Lung (tissue), 12 donors: ENCODE data around the gene AP3S2. TPM values are rescaled to one million over a fixed set of nuclear protein-coding genes. Genes with fewer than 3 reads are reported as not detected.

Experiments used
- ATAC-seq: fragments of 200-7000 bp; cut with Tn5 transposase; one replicate; pipeline ENCODE4 v1.9.1; 2020; ENCODE audit warnings: moderate number of reproducible peaks; ENCODE audit not compliant: insufficient read depth, low FRiP score
- DNase-seq, 3 donors: peaks; one replicate each; pipeline ENCODE4 v3.0.0-alpha.2; 2013 to 2017
- H3K27ac ChIP-seq, 2 donors: one replicate each; pipeline ENCODE4 v1.5.1; 2013; ENCODE audit warnings: mild to moderate bottlenecking in 2 of 2, moderate library complexity in 2 of 2, control low read depth in 1 of 2, inconsistent platforms in 1 of 2, low read depth in 1 of 2, low read length in 1 of 2
- H3K27me3 ChIP-seq, 3 donors: one replicate each; pipeline ENCODE4 v1.5.1; 2013; ENCODE audit warnings: low read length in 2 of 3; ENCODE audit not compliant: control insufficient read depth in 3 of 3, insufficient read depth in 3 of 3
- H3K36me3 ChIP-seq, 4 donors: one replicate each; pipeline ENCODE4 v1.5.1; 2013; ENCODE audit warnings: low read length in 4 of 4, mild to moderate bottlenecking in 1 of 4, moderate library complexity in 1 of 4; ENCODE audit not compliant: control insufficient read depth in 4 of 4, insufficient read depth in 4 of 4
- H3K4me1 ChIP-seq, 5 donors: one replicate each; pipeline ENCODE4 v1.5.1; 2013; ENCODE audit warnings: low read length in 5 of 5, mild to moderate bottlenecking in 2 of 5, moderate library complexity in 1 of 5; ENCODE audit not compliant: control insufficient read depth in 5 of 5, insufficient read depth in 5 of 5
- H3K4me3 ChIP-seq: one replicate; pipeline ENCODE4 v1.5.1; 2013; ENCODE audit warnings: mild to moderate bottlenecking, control low read depth, moderate library complexity
- H3K9ac ChIP-seq, 2 donors: one replicate each; pipeline ENCODE4 v1.5.1; 2013; ENCODE audit warnings: low read length in 2 of 2, control low read depth in 1 of 2; ENCODE audit not compliant: insufficient read depth in 1 of 2
- H3K9me3 ChIP-seq, 4 donors: one replicate each; pipeline ENCODE4 v1.5.1; 2013; ENCODE audit warnings: low read length in 3 of 4, mild to moderate bottlenecking in 1 of 4, moderate library complexity in 1 of 4; ENCODE audit not compliant: control insufficient read depth in 4 of 4, insufficient read depth in 3 of 4
- WGBS, 2 donors: extraction: QIAGEN DNeasy Blood & Tissue Kit; methylation state at CpG; one replicate each; pipeline ENCODE4 v1.1.7; 2013; 5-methylcytosine and 5-hydroxymethylcytosine counted together
- polyA plus RNA-seq, 2 donors: library from polyadenylated mRNA; stranded (reverse); fragments of 200-250 nt; gene quantifications; one replicate each; pipeline ENCODE4 v1.2.1, GENCODE V29; 2013
- total RNA-seq, 2 donors: library from RNA; depleted of rRNA in 1 of 2; stranded (reverse); fragments of >200 nt in 1 of 2; gene quantifications; one replicate each; pipeline ENCODE4 v1.2.1, GENCODE V29; 2014 to 2021
- TF ChIP-seq, protein P1 (sequence below): IDR thresholded peaks from 2 replicates; pipeline ENCODE4 v1.5.1; 2012; ENCODE audit warnings: mild to moderate bottlenecking; ENCODE audit errors: control extremely low read depth, extremely low read depth
- donor health status: control.
- donor health status: control.
- donor health status: Bipolar disorder and iron deficiency.
- donor health status: healthy.
- donor health status: DM: yes; HTN: yes; CAD: no.

The AP3S2 gene
- total and polyA plus RNA-seq, 4 donors, result 9.9 to 31.8 (median 25.9) TPM

GRCh38 chr15:89903015-89903857, 9.4 kb upstream of the AP3S2 start:
- no peak for DNase-seq
- no peak for ATAC-seq
- no peak overlapping the region for H3K9ac ChIP-seq
- peaks cover 6 to 39% (median 19%) of the 10 kb centered on the region in 4 donors for H3K36me3 ChIP-seq
- WGBS, 2 donors, result 95 to 97% methylated on average over 14 to 15 of the region's 15 CpGs
- H3K4me3 ChIP-seq, result no peak overlapping the region
- no peaks in the 10 kb centered on the region for H3K4me1 ChIP-seq
- no peak overlapping the region for H3K27ac ChIP-seq
- TF ChIP-seq, protein P1, sequence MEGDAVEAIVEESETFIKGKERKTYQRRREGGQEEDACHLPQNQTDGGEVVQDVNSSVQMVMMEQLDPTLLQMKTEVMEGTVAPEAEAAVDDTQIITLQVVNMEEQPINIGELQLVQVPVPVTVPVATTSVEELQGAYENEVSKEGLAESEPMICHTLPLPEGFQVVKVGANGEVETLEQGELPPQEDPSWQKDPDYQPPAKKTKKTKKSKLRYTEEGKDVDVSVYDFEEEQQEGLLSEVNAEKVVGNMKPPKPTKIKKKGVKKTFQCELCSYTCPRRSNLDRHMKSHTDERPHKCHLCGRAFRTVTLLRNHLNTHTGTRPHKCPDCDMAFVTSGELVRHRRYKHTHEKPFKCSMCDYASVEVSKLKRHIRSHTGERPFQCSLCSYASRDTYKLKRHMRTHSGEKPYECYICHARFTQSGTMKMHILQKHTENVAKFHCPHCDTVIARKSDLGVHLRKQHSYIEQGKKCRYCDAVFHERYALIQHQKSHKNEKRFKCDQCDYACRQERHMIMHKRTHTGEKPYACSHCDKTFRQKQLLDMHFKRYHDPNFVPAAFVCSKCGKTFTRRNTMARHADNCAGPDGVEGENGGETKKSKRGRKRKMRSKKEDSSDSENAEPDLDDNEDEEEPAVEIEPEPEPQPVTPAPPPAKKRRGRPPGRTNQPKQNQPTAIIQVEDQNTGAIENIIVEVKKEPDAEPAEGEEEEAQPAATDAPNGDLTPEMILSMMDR, result no peak
- H3K27me3 ChIP-seq, result no peaks in the 10 kb centered on the region
- H3K9me3 ChIP-seq, result peaks cover 0 to 1% (median 0%) of the 10 kb centered on the region in 4 donors

DNA sequence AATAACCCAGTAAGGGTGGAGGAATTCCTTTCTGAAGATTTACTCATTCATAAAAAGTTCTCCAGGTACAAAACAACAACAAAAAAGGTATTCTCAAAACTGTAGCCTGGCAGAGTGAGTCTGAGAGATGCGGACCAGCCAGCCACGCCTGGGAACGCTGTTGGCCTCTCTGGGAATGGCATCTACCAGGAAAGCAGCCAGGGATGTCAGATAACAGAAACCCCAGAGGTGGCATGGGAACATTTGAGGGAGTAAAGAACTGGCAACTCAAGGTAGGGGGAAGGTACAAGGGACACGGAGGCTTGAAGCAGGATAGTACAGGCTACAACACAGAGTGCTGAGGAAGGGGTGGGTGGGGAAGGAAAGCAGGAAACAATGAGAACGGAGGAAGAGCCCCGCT, 7.1 kb upstream of the AP3S2 start:
- Histone ChIP-seq H3K9me3 (peaks cover 0 to 1% (median 0%) of the 10 kb centered on the region in 4 donors), H3K27ac (no peak overlapping the region), H3K27me3 (no peaks in the 10 kb centered on the region), H3K9ac (no peak overlapping the region), H3K4me1 (no peaks in the 10 kb centered on the region), H3K36me3 (peaks cover 6 to 28% (median 12%) of the 10 kb centered on the region in 4 donors), H3K4me3 (no peak overlapping the region)
- TF ChIP-seq, protein P1, result no peak
- DNase-seq, result no peak
- 83 to 89% methylated on average over 6 of the region's 6 CpGs for WGBS, 2 donors
- no peak for ATAC-seq

GRCh38 chr15:89899951-89900567, 6.3 kb upstream of the AP3S2 start:
- H3K27me3 ChIP-seq, result no peaks in the 10 kb centered on the region
- peaks cover 6 to 28% (median 11%) of the 10 kb centered on the region in 4 donors for H3K36me3 ChIP-seq
- ATAC-seq (no peak), DNase-seq (no peak)
- no peaks in the 10 kb centered on the region for H3K4me1 ChIP-seq
- H3K27ac ChIP-seq, result no peak overlapping the region
- WGBS, 2 donors, result 91 to 99% methylated on average over 3 of the region's 3 CpGs
- peaks cover 0 to 1% (median 0%) of the 10 kb centered on the region in 4 donors for H3K9me3 ChIP-seq
- no peak overlapping the region for H3K4me3 ChIP-seq
- TF ChIP-seq, protein P1, result no peak
- H3K9ac ChIP-seq, result no peak overlapping the region
